ENCODE measurements around the gene APOL3.
A peak's percentile ranks its signal among the peaks of the same experiment; 100 is the strongest.
"Not testable (repeated sequence)": the region's sequence is repeated elsewhere in the genome, so short reads cannot be mapped to it uniquely, and the experiment has no call there.

APOL3 gene

GRCh38 chr22:36160499-36160942 is at the start of gene APOL3:
APOL3 (minus strand) TSS chr22:36160755; CDS start chr22:36149055, 11,700 bp downstream.
- DNase-seq (ENCODE audit: low spot score) = no peak

GRCh38 chr22:36210224-36210623 is 49.7 kb upstream of the APOL3 start:
- no peak for DNase-seq (ENCODE audit: low spot score)

- DNase-seq (ENCODE audit: low spot score) = not testable (repeated sequence)
These were observed 48.9 kb upstream of the APOL3 start for GRCh38 chr22:36209488-36209908.

GRCh38 chr22:36208914-36209313 is 48.4 kb upstream of the APOL3 start:
- no peak for DNase-seq (ENCODE audit: low spot score)

GRCh38 chr22:36208162-36208765 is 47.7 kb upstream of the APOL3 start:
- DNase-seq (ENCODE audit: low spot score) = no peak

GRCh38 chr22:36206255-36206654 is 45.7 kb upstream of the APOL3 start:
- no peak for DNase-seq (ENCODE audit: low spot score)

- DNase-seq (ENCODE audit: low spot score) = not testable (repeated sequence)
These were observed 45.0 kb upstream of the APOL3 start for GRCh38 chr22:36205573-36205972.

- no peak for DNase-seq (ENCODE audit: low spot score)
These were observed 44.1 kb upstream of the APOL3 start for GRCh38 chr22:36204632-36205015.

GRCh38 chr22:36204001-36204631 is 43.6 kb upstream of the APOL3 start:
- DNase-seq (ENCODE audit: low spot score) = no peak

- DNase-seq (ENCODE audit: low spot score) = not testable (repeated sequence)
These were observed 42.9 kb upstream of the APOL3 start for GRCh38 chr22:36203441-36203840.

- DNase-seq (ENCODE audit: low spot score) = not testable (repeated sequence)
These were observed 42.4 kb upstream of the APOL3 start for GRCh38 chr22:36202906-36203305.

GRCh38 chr22:36201630-36202319 is 41.2 kb upstream of the APOL3 start, which contains the start of gene APOL4:
APOL4 (minus strand) TSS chr22:36201809; CDS start chr22:36201734, 75 bp downstream.
- DNase-seq (ENCODE audit: low spot score) = no peak

GRCh38 chr22:36201025-36201424 is 40.5 kb upstream of the APOL3 start:
- not testable (repeated sequence) for DNase-seq (ENCODE audit: low spot score)

- DNase-seq (ENCODE audit: low spot score) = no peak
These were observed 38.5 kb upstream of the APOL3 start for GRCh38 chr22:36199001-36199551.

- no peak for DNase-seq (ENCODE audit: low spot score)
These were observed 38.0 kb upstream of the APOL3 start for GRCh38 chr22:36198536-36198935.

- DNase-seq (ENCODE audit: low spot score) = no peak
These were observed 37.1 kb upstream of the APOL3 start for GRCh38 chr22:36197514-36198146.

- no peak for DNase-seq (ENCODE audit: low spot score)
These were observed 36.5 kb upstream of the APOL3 start for GRCh38 chr22:36197065-36197440.

GRCh38 chr22:36196254-36197064 is 35.9 kb upstream of the APOL3 start:
- DNase-seq (ENCODE audit: low spot score) = no peak

- peak; percentile 38 for DNase-seq (ENCODE audit: low spot score)
These were observed 34.4 kb upstream of the APOL3 start for GRCh38 chr22:36194971-36195370.

- DNase-seq (ENCODE audit: low spot score) = no peak
These were observed 33.8 kb upstream of the APOL3 start for GRCh38 chr22:36194385-36194784.

- DNase-seq (ENCODE audit: low spot score) = no peak
These were observed 33.0 kb upstream of the APOL3 start for GRCh38 chr22:36193577-36193976.

Measured in HuH-7 (cell line).